Nephron progenitor cell (in vitro differentiated cells): ENCODE measurements around the gene TEDC1.

Experiments used
- DNase-seq: peaks from one replicate; pipeline ENCODE4 v3.0.0; 2021
- H3K27ac Mint-ChIP-seq: 2 replicates; pipeline ENCODE4 v1.8.0; 2021; ENCODE audit warnings: mild to moderate bottlenecking, moderate library complexity, mixed read lengths
- H3K27me3 Mint-ChIP-seq: 2 replicates; pipeline ENCODE4 v1.8.0; 2021; ENCODE audit warnings: mild to moderate bottlenecking, low read depth, mixed read lengths; ENCODE audit not compliant: poor library complexity
- H3K36me3 Mint-ChIP-seq: 2 replicates; pipeline ENCODE4 v1.8.0; 2021; ENCODE audit warnings: low read depth, mixed read lengths
- H3K4me1 Mint-ChIP-seq: 2 replicates; pipeline ENCODE4 v1.8.0; 2021; ENCODE audit warnings: mixed read lengths
- H3K4me3 Mint-ChIP-seq: 2 replicates; pipeline ENCODE4 v1.8.0; 2021; ENCODE audit warnings: mild to moderate bottlenecking, moderate library complexity, mixed read lengths
- H3K9me3 Mint-ChIP-seq: 2 replicates; pipeline ENCODE4 v1.8.0; 2021; ENCODE audit warnings: mild to moderate bottlenecking, moderate library complexity, mixed read lengths
- CTCF ChIP-seq: fragments of 200-600 bp; sonication (generic); IDR thresholded peaks from 2 replicates; pipeline ENCODE4 v1.5.0; 2021; ENCODE audit warnings: antibody characterized with exemption

Gene TEDC1

GRCh38 chr14:105482486-105483110 is 8.4 kb upstream of the TEDC1 start:
- H3K27me3 Mint-ChIP-seq: peaks cover 83% of the 10 kb centered on the region
- peak overlapping the region; percentile 99 for H3K27ac Mint-ChIP-seq
- no peak for DNase-seq
- peaks cover 35% of the 10 kb centered on the region for H3K4me1 Mint-ChIP-seq
- peak overlapping the region; percentile 70 for H3K4me3 Mint-ChIP-seq
- no peaks in the 10 kb centered on the region for H3K9me3 Mint-ChIP-seq
- no peaks in the 10 kb centered on the region for H3K36me3 Mint-ChIP-seq
- TF ChIP-seq CTCF: no peak

- no peak overlapping the region for H3K27ac Mint-ChIP-seq
- H3K4me3 Mint-ChIP-seq: no peak overlapping the region
- H3K4me1 Mint-ChIP-seq: peaks cover 35% of the 10 kb centered on the region
- no peaks in the 10 kb centered on the region for H3K36me3 Mint-ChIP-seq
- no peak for DNase-seq
- H3K27me3 Mint-ChIP-seq: peaks cover 85% of the 10 kb centered on the region
- no peak for TF ChIP-seq CTCF
- no peaks in the 10 kb centered on the region for H3K9me3 Mint-ChIP-seq
These were observed 7.6 kb upstream of the TEDC1 start for GRCh38 chr14:105483300-105484068.

DNA sequence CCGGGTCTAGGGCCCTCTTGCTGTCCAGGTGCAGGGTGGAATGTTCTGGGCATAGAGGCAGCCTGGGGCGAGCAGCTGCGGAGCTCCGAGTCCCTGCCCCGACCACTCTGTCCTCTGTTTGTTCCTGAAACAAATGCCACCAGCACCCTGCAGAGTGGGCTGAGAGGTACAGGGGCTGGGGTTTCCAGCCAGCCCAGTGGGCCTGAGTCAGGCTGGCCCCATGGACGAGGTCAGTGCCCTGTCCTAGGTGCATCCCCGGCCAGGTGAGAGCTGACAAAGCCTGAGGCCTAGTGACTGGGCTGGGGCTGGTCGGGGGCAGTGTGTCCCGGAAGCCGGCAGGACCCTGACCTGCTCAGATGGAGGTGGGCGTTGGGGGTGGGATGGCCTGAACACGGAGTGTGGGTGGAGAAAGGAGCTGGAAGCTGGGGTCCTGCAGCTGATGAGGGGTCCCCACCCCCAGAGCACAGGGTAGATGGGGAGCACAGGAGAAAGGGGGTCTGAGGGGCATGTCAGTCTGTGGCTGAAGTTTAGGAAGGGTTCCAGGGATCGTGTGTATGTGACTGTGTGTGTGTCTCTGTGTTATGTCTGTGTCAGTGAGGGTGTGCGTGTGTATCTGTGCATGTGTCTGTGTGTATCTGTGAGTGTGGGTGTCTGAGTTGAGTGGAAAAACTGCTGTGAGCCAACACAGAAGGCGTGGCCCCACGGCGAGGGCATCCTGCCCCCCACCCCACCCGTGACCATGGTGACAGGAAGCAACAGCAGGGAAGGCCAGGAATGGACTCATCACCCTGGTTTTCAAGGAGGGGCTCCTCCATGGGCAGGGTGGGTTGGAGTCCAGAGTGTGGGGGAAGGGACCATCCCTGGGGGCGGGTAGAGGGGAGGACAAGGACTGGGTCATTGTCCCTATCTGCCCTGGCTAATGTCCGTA is 6.7 kb upstream of the TEDC1 start:
- Mint-ChIP-seq H3K4me3 (no peak overlapping the region), H3K9me3 (no peaks in the 10 kb centered on the region), H3K36me3 (no peaks in the 10 kb centered on the region), H3K27me3 (peaks cover 82% of the 10 kb centered on the region), H3K4me1 (peaks cover 38% of the 10 kb centered on the region), H3K27ac (peak overlapping the region; percentile 17)
- no peak for DNase-seq
- no peak for TF ChIP-seq CTCF

DNA sequence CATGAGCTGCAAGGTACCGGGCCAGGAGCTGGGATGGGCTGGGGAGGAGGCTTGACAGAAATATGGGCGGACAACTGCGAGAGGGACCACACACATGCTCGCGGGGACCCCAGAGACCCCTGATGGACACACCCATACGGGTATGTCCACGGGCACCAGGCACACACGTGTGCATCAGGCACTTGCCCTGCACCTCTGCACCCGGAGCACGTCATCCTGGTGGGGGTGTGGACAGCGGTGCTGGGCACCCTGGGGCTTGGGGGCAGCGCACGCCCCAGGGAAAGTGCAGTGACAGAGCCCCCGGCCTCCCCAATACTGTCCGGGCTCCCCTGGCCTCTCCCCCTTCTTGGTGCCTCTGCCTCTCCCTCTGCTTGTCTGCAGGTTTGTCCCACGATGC is 6.1 kb upstream of the TEDC1 start:
- TF ChIP-seq CTCF: no peak
- peaks cover 38% of the 10 kb centered on the region for H3K4me1 Mint-ChIP-seq
- peaks cover 78% of the 10 kb centered on the region for H3K27me3 Mint-ChIP-seq
- no peak for DNase-seq
- H3K27ac Mint-ChIP-seq: no peak overlapping the region
- no peaks in the 10 kb centered on the region for H3K36me3 Mint-ChIP-seq
- H3K9me3 Mint-ChIP-seq: no peaks in the 10 kb centered on the region
- H3K4me3 Mint-ChIP-seq: no peak overlapping the region

- peak; percentile 76 for DNase-seq
- Mint-ChIP-seq H3K27me3 (peaks cover 71% of the 10 kb centered on the region), H3K4me3 (peak overlapping the region; percentile 68), H3K27ac (no peak overlapping the region), H3K36me3 (no peaks in the 10 kb centered on the region), H3K4me1 (peaks cover 34% of the 10 kb centered on the region), H3K9me3 (no peaks in the 10 kb centered on the region)
- peak; percentile 62 for TF ChIP-seq CTCF
These were observed 5.3 kb upstream of the TEDC1 start for GRCh38 chr14:105485739-105486162.
